Stimulated activated CD8-positive, alpha-beta memory T cell treated with anti-CD3 and anti-CD28 coated beads, Interleukin-12 subunit alpha, Interleukin-12 subunit beta, amount 100 ng/mL, for 1 hour (primary cell): Measurements from ENCODE around the gene TNS3.

Source experiments
- DNase-seq: peaks from one replicate; pipeline ENCODE4 v3.0.0-alpha.2; 2020; ENCODE audit warnings: low read depth

Gene TNS3

GRCh38 chr7:47504551-47505311 lies 77.2 kb downstream of the TNS3 start:
- no peak for DNase-seq

- no peak for DNase-seq
Observed at GRCh38 chr7:47503281-47503680, 78.6 kb downstream of the TNS3 start.

- DNase-seq = no peak
Observed at GRCh38 chr7:47502240-47502877, 79.6 kb downstream of the TNS3 start.

DNA sequence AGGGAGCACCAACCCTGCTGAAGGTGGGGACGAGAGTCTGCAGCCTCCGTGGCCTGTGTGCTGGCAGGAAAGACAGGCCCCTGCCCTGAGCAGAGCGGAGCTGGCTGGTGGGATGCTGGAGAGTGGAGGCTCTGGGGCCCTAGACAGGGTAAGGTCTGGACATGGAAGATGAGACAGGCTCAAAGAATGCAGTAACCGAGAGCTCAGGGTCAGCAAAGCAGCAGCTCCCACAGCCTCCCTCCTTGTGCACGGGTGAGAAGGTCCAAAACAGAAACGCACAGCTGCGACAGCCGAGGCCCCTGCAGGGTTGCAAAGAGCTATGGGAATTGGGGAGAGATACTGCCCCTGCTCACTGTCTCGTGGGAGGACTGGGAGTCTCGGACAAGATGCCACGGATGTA lies 80.5 kb downstream of the TNS3 start:
- DNase-seq = no peak

- DNase-seq = no peak
Observed at GRCh38 chr7:47500103-47500563, 81.8 kb downstream of the TNS3 start.

GRCh38 chr7:47498229-47499056 lies 83.5 kb downstream of the TNS3 start:
- no peak for DNase-seq

GRCh38 chr7:47497367-47498096 lies 84.4 kb downstream of the TNS3 start:
- no peak for DNase-seq

- DNase-seq = no peak
Observed at GRCh38 chr7:47496666-47497065, 85.2 kb downstream of the TNS3 start.

DNA sequence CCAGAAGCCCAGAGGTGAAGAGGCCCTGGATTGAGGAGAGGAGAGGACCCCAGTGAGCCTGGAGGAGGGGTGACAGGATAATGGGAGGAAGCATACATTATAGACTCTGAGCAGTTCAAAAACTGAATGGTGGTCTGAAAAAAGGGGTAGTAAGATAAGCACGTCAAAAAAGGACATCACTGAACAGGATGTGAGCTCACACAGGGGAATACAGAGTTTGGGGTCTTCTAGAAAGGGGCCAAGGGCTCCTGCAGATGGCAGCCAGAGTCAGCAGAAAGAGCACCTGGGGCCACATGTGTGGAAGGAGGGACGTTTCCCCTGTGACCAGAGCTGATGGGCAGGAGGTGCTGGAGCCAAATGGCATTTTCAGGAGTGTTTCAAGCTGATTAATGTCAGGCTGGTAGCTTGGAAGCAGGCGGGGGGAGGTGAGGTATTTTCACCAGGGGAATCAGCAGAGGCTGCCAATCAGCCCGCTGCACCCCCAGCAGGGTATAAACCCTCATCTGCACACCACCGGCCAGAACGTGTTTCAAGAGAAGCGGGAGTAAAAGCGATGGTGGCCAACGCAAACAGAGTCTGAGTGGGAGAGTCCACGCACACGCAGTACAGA lies 85.8 kb downstream of the TNS3 start:
- no peak for DNase-seq

- DNase-seq = no peak
Observed at GRCh38 chr7:47493976-47494911, 87.7 kb downstream of the TNS3 start.

GRCh38 chr7:47492716-47493325 lies 89.1 kb downstream of the TNS3 start:
- no peak for DNase-seq

- DNase-seq = no peak
Observed at GRCh38 chr7:47490501-47491265, 91.2 kb downstream of the TNS3 start.

DNA sequence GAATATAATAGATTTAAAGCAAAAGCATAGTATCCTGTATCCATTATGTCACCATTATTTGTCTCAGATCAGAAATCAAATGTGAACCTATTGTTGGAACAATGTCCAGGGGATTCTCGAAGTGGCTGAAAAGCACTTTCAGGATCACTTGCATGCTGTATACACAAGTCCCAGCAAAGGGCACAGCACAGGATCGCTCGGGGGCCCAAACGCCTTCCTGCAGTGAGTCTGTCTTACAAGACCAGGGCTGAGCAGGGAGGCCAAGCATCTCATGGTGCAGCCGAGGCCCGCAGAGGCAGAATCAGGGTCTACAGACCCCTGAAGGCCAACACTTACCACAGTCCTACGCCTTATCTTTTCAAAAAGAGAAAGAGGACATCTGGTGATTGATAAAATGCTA lies 92.3 kb downstream of the TNS3 start:
- no peak for DNase-seq

- DNase-seq = no peak
Observed at GRCh38 chr7:47488969-47489342, 93.0 kb downstream of the TNS3 start.

DNA sequence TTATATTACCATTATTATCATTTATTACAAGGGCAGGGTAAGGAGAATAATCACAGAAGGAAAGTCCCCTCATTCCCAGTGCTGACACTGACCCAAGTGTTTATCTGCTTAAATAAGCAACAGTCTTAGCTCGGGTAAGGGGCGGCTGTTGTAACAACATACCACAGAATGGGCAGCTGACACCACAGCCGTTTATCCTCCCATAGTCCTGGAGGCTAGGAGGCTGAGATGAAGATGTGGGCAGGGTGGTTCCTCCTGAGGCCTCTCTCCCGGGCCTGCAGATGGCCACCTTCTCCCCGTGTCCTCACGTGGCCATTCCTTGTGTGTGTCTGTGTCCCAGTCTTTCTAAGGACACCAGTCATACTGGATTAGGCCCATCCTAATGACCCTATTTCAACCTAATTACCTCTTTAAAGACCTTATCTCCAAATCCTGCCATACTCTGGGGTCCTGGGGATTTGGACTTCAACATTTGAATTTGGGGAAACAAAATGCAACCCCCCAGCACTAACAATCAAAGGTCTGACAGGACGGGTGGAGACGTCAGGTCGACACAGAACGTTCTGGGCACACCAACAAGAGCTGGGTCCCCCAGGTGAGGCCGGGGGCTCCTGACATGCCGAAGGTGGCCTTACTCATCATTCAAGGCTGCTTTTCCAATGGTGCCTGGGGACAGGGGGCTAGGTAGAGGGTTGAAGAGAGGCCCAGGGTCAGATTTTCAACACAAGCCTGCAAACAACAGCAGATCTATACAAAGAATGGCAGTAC lies 93.5 kb downstream of the TNS3 start:
- no peak for DNase-seq

GRCh38 chr7:47485640-47486435 lies 96.1 kb downstream of the TNS3 start:
- DNase-seq = no peak

GRCh38 chr7:47484923-47485639 lies 96.8 kb downstream of the TNS3 start:
- no peak for DNase-seq
